ENCODE data around the gene SCUBE1.

Gene SCUBE1

GRCh38 chr22:43187171-43188099 is 155.7 kb downstream of the SCUBE1 start:
- peak; percentile 93 for DNase-seq

DNA sequence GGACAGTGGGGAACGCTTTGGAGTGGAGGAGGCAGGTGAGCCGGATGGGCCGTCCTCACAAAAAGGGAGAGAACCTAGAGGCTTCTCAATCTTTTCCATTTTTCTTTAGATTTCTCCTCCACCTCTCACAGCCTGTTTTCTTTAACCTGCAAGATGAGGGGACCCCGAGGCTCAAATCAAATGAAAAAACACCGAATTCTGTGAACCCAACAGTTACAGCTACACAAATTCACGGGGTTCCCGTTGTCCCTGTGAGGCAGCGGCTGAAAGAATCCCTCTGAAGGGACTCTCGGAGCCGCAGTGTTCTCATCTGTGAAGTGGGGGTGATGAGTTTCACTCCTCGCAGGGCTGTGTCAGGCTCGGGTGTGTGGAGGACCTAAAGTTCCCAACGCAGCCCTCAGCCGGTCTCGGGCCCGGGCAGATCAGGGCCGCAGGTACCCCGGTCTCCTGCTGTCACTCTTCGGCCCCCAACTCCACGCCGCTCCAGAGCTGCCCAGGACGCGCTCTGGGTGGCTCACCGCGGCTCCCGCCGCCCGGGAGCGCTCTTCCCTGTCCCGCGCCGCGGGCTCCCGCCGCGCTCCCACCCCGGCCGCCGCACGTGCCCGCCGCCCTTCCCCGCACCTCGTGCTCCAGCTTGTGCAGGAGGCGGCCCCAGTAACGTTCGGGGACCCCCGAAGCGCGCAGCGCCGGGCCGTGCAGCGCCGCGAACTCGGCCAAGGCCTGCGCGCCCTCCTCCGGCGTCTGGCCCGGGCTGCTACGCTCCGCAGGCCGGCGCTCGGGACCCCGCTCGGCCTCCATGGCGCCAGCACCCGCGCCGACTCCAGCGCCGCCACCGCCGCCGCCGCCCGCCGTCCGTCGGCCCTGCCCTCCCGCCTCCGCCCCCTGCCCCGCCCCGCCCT is 156.7 kb downstream of the SCUBE1 start, which contains the start of gene TTLL12:
Gene TTLL12, minus strand, starts transcription at position 863 of the 899 bp plus-strand sequence. Its CDS starts 65 bp downstream, at position 798.
- DNase-seq = no peak

DNA sequence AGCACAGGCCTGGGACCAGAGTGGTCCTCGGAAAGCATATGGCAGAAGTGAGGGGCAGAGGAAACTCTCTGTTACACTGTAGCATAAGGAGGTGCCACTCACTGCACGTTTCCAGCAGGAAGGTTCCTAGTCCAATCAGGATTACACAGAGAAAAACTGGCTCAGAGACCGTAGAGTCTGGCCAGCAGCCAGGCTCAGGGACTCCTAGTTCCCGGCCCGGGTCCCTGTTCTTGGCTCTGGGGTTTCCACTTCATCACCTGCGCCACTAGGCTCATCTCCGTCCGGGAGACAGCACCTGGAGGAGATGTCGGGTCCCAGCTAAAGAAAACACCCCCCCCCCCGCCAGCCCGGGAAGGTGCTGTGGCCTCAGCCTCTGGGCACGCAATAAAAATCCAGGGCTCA is 157.3 kb downstream of the SCUBE1 start:
- DNase-seq = no peak

GRCh38 chr22:43183496-43184277 is 159.5 kb downstream of the SCUBE1 start:
- peak; percentile 81 for DNase-seq

DNA sequence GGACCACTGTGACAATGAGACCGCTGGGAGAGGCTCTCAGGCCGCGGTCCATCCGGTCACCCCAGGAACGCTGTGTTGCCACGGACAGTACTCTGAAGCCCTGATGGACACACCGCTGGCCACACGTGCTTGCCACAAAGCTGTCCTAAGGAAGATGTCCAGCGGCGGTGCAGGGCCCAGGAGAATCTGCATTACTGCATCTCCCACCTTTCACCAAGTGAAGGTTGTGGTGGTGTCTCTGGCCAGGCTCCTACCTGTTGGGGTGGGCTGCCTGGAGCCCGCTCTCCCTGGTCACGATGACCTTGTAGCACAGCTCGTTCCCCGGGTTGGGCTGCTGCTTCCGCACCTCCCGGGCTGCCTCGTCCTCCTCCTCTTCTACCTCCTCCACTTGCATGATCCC is 160.4 kb downstream of the SCUBE1 start:
- no peak for DNase-seq

DNA sequence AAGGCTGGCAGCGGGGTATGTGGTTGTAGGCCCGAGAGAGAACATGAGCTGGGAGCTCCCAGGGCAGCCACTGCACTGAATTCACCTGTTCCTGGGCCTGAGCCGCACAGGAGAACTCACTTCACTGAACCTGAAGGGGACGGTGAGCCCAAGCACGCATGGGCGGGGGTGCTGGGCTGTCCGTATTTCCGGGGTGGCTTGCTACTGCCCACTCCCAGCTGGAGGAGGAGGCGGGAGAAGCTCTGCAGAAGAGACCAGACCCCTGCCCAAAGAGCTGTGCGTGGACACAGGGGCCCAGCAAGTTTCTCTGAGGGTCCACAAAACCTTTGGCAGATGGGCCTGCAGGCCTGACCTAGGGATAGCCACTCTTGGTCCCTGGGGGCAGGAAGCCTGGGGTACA is 161.1 kb downstream of the SCUBE1 start:
- no peak for DNase-seq

GRCh38 chr22:43181321-43182076 is 161.7 kb downstream of the SCUBE1 start:
- no peak for DNase-seq

GRCh38 chr22:43180670-43181069 is 162.5 kb downstream of the SCUBE1 start:
- no peak for DNase-seq

DNA sequence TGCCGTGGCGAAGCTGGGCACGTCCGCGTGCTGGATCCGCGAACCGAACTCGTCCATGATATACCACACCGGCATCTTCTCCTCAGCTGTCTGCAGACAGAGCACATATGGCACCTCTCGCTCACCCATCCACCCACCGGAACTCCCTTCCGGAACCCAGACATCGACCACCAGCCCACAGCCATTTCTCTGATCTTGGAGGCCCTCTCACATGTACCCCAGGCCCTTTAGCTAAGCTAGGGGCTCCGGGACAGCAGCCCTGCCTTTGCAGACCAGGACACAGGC is 163.3 kb downstream of the SCUBE1 start:
- DNase-seq = no peak

GRCh38 chr22:43179146-43179910 is 163.8 kb downstream of the SCUBE1 start:
- no peak for DNase-seq

DNA sequence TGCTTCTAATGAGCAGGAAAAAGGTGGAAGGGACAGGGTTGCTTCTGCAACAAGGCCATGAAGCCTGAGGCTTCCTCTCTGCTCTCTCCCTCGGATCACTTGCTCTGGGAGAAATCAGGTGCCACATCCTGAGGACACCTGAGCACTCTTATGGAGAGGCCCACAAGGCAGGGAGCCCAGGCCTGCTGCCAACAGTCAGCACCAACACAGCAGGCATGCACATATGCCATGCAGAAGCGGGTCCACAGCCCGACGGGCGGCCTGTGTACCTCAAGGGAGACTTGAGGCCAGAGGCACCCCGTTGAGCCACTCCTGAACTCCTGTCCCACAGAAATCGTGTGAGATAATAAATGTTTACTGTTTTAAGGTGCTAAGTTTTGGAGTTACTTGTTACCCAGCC is 165.7 kb downstream of the SCUBE1 start:
- no peak for DNase-seq

GRCh38 chr22:43176090-43176489 is 167.1 kb downstream of the SCUBE1 start:
- DNase-seq = no peak

- DNase-seq = no peak
These were observed 168.1 kb downstream of the SCUBE1 start for GRCh38 chr22:43174941-43175531.

- no peak for DNase-seq
These were observed 169.0 kb downstream of the SCUBE1 start for GRCh38 chr22:43173976-43174720.

DNA sequence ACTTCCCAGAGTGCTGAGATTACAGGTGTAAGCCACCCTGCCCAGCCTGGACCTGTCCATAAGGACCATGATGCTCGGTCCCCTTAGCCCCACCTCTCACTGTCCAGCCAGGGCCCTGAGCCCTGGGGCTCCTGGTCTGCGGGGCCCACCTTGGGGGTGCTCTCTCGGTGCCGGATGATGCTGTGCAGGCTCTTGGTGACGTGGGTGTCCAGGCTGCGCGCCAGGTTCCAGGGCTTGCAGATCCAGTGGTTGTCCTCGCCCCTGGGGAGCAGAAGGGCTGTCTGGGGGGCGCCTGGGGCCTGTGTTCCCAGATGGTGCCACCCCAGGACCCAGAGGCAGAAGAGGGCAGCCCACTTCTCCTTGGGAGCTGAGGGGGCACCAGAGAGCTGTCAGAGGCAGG is 169.6 kb downstream of the SCUBE1 start:
- no peak for DNase-seq

DNA sequence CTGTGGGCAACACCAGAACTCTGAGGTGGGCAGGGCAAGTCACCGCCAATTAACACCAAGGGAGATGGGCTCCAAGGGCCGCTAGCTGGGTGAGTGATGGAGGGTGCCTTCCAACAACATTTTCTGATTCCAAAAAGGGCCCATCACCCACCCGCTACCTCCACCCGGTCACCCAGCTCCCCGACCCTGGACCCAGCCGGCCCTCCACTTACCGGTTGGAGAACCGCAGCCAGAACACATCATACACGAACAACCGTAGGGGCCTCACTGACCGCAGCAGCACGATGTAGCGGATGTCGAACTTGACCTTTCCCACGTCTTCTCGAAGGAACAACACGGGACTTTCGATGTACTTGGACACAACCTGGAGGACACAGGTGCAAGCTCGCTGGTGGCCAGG is 171.0 kb downstream of the SCUBE1 start:
- DNase-seq = no peak

DNA sequence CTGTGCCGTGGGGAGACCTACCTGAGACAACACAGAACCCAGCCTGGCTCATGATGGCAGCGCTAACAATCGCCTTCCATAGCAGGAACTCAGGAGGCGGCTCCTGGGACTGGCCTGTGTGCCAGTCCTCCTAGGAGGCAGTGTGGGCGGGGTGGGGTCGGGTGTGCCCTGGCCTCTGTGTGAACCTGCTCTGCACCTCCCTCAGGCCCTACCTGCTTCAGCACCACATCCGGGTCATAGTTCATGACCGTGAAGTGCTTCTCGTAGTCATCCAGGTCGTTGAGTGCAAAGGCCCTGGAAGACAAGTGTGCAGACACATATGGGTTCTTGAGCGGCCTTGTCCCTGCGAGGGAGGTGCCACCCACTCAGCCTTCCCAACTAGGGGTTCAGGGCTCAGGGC is 171.6 kb downstream of the SCUBE1 start:
- DNase-seq = no peak

- DNase-seq = no peak
These were observed 172.1 kb downstream of the SCUBE1 start for GRCh38 chr22:43171019-43171491.

DNA sequence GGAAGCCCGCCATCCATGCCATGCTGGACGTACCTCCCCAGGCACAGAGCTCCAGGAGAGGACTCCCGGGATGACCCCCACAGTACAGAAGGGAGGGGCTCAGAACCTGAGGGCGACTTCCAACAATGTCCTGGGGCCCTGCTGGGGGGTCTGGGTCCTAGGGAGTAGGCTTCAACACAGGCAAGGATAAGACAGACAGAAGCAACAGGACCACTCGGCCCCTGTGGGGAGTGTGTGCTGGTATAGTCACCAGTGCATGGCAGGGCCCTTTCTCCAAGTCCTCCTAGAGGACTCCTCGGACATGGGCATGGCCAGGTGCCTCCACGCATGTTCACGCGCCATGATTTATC is 173.1 kb downstream of the SCUBE1 start:
- no peak for DNase-seq

Measured in MV-4-11 (cell line).